GM18909 (cell line): ENCODE data around the gene CCDC178.
A peak's percentile ranks its signal among the peaks of the same experiment; 100 is the strongest.

ENCODE experiments used
- ATAC-seq: cut with Tn5 transposase; IDR thresholded peaks from one replicate; pipeline ENCODE4 v1.9.1; 2021; ENCODE audit warnings: mild to moderate bottlenecking; ENCODE audit not compliant: unreplicated experiment, poor library complexity

Gene CCDC178

DNA sequence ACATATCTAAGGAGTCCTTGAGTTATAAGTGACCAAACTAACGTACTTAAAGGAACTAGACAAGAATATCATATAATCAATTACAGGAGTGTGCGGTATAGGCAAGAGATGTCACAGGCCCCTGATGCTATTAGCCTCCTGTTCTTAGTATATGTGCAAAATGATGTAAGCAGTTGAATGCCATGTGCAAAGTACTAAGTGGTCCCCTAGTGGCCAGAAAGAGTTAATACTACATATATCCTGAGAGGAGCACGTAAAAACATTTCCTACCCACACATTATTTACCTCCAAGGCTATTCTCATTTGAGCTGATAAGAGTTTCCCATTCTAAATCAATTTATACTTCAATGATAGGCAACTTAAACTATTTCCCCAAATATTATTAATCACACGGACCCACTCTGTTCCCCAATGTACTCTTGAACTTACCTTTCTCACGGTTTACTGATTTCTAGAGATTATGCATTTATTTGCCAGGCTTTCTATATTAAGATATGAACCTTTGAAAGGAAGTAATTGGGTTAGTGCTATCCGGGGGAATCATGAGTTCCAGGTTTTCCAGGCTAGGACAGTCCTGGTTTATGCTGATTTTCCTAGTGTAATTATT, 509.7 kb downstream of the CCDC178 start:
- peak; percentile 98 for ATAC-seq

DNA sequence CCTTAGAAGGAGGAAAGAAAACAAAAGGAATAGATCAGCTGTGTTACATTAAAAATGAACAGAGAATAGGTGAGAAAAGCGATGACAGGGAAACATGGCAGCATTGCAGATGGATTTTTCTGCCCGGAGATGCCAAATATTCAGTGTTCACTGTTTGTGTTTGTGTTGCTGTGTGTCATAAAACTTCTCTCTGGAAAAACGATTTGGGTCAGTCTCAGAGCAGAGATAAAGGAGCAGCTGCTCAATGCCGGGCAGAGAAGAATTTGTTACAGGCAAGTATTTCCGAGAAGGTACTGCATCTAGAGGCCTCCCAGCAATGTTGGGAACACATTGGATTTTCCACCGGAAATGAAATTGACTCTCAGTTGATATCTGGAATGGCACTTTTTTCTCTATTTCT, 511.3 kb downstream of the CCDC178 start:
- no peak for ATAC-seq

- no peak for ATAC-seq
Observed at GRCh38 chr18:32922951-32923430, 517.5 kb downstream of the CCDC178 start.

- no peak for ATAC-seq
Observed at GRCh38 chr18:32920796-32921787, 519.4 kb downstream of the CCDC178 start.

- ATAC-seq, result peak; percentile 97
Observed at GRCh38 chr18:32919799-32920198, 520.7 kb downstream of the CCDC178 start.

GRCh38 chr18:32918692-32919250, 521.8 kb downstream of the CCDC178 start:
- no peak for ATAC-seq

- no peak for ATAC-seq
Observed at GRCh38 chr18:32915516-32915915, 525.0 kb downstream of the CCDC178 start.

GRCh38 chr18:32911660-32912284, 528.7 kb downstream of the CCDC178 start:
- no peak for ATAC-seq

DNA sequence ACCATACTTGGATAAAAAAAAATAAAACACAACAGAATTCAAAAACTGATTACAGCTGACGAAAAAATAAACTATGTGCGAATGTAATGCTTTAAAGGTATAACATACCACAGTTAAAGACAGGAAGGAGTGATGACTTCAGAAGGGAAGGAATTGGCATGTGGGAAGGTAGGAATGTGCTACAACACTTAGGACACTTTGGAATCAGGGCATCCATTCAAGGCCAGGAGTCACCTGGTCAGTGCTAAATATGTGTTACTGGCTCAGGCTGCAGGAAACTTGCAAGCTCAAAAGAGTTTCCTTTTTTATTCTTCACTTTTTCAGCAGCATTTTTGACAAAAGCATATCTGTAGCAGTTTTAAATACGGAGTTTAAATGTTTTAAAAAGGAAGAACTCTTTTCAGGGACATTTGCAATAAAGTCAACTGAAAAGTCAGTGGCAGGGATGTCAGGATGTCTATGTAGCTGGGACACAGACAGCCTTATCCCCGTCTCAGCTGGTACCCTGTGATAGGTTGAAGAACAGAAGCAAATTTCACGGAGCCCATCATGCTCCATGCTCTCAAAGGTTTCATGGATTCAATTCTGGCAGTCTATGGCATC, 529.7 kb downstream of the CCDC178 start:
- no peak for ATAC-seq

GRCh38 chr18:32909798-32910561, 530.5 kb downstream of the CCDC178 start:
- ATAC-seq, result no peak

GRCh38 chr18:32908424-32908805, 532.1 kb downstream of the CCDC178 start:
- ATAC-seq, result no peak

- no peak for ATAC-seq
Observed at GRCh38 chr18:32907648-32908423, 532.7 kb downstream of the CCDC178 start.

DNA sequence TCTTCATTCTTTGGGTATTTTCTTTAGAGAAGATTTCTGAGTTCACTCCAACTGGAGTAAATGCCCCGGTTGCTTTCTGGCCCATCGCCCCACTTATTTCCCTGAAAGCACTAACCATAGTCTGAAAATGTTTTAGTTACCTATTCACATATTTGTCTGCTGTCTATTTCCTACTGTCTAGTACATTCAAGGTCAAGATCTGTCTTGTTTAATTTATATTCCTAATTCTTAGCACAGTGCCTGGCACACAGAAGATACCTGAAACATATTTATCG, 533.3 kb downstream of the CCDC178 start:
- ATAC-seq, result no peak

DNA sequence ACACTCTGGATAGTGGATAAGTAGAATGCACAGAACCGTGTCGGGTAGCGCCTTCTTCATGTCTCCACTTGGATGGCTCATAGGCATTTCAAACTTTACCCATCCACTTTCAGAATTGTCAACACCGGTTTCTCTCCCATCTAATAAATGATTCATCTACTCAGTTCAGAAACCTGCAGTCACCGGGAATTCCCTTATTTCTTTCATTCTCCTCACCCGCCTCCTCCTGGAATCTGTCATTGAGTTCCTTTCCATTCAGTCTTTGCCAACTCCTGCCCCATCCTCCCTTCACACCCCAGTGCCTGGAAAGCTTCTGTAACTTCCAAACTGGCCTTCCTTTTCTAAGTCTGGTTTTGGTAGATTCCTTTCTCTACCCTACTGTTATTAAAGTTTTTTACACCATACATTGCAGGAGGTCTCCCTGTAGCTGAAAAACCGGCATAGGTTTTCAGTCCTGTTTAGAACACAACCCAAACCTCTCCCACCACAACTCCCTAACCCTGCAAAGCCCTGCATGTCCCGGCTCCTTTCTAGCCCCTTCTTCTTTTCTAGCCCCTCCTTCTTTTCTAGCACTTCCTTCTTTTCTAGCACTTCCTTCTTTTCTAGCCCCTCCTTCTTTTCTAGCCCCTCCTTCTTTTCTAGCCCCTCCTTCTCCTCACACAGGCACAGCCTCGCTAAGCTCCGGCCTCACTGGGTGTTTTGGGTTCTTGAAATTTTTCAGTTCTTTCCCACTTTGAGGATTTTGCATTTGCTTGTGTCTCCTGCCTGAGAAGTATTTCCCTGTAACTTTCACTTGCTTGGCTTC, 533.8 kb downstream of the CCDC178 start:
- ATAC-seq, result no peak

DNA sequence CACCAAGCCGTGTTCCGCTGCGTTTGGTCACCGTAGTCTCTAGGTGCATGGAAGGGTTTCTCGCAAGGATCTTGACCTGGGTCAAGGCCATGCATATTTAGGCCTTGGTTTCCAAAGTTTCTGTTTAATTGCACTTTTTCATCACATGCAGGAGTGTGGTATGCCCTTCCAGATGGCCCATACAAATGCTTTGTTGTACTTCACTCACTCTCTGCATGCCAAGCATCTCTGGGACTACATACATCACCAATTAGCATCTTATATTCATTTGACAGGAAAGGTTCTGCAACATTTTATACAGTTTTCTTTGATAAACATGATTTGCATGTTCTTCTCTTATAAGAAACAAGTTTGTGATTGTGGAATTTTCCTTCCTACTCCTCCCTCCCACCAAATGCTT, 534.9 kb downstream of the CCDC178 start:
- ATAC-seq, result no peak

DNA sequence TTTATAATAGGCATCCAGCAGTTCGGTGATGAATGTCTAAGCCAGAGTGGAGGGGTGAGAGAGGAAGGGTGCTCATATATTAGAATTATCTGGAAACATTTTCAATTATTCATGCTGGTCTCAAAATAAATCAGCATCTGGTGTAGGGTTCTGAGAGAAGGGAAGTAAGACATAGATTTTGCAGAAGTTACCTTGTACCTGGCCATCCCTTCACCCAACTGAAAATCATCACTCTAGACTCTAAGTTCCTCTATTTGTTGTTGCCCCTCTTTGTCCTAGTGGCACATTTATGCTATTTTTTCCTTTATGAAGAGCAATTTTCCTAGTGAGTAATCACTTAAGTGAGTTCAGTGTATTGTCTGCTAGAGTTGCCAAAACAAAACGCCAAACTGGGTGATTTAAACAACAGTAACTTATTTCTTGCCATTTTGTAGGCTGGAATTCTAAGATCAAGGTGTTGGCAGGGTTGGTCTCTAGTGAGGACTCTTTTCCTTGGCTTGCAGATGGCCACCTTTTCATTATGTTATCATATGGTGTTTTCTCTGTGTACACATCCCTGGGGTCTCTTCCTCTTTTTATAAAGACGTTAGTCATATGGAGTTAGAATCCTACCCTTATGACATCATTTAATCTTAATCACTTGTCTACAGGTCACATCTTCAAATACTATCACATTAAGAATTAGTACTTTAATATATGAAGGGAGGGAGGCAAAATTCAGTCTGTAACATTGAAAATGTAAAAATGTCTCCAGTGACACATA, 537.8 kb downstream of the CCDC178 start:
- no peak for ATAC-seq

DNA sequence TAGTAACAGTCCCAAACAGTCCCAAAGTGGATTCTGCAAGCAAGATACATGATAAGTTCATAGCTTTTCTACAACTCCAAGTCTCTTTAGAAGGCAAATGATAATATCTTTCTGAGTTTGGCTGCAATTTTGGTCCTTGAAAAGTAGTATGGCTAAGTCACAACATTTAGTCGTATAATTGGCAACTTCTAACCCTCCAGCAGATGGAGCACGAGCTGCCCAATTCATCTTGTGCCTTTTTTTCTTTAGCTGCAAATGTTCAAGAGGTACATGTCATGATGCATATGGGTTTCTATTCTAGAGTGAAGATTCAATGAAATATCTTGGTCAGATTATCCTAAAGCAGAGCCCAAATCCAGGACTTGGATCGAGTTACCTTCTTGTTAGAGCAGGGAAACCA, 540.7 kb downstream of the CCDC178 start:
- no peak for ATAC-seq
